Measurements from ENCODE around the gene COL6A2.

DNA sequence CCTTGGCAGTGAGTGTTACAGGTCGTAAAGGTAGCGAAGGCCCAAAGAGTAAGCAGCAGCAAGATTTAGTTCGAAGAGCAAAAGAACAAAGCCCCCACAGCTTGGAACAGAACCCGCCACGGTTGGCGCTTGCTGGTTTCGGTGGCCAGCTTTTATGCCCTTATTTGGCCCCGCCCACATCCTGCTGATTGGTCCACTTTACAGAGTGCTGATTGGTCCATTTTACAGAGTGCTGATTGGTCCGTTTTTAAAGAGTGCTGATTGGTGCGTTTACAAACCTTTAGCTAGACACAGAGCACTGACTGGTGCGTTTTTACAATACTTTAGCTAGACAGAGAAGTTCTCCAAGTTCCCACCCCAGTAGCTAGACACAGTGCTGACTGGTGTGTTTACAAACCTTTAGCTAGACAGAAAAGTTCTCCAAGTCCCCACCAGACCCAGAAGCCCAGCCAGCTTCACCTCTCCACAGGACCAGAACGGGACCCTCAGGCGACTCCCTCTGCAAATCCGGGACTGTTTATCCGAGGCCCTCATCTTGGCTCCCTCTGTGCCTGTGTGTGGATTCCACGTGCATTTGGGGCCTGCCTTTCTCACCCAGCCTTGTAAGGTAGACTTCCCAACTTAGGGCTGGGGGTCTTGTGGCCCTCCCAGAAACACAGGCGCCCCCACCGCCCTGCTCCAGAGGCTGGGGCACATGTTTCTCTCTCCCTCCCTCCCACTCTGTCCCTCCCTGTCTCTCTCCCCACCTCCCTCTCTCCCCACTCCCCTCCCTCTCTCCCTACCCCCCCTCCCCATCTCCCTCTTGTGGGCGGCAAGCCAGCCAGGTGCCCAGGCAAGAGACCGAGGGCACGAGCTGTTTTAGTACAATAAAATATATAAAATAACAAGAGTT is 44.9 kb downstream of the COL6A2 start:
- TF ChIP-seq GATA3 (IDR thresholded peaks at IDR 0.05; ENCODE audit: low read depth, low read length) (no peak), GATA2 (IDR thresholded peaks at IDR 0.05; ENCODE audit: low read depth, low read length) (no peak)

All from SH-SY5Y (cell line).